IPS-20b (cell line): ENCODE results near the gene FBLN2.

ENCODE experiments used
- H3K27ac ChIP-seq: one replicate; pipeline ENCODE4 v1.5.1; 2013; ENCODE audit warnings: low read length
- H3K27me3 ChIP-seq: 2 replicates; pipeline ENCODE4 v1.6.1; 2013; ENCODE audit warnings: mild to moderate bottlenecking, low read length, inconsistent platforms; ENCODE audit not compliant: insufficient read depth
- H3K36me3 ChIP-seq: 2 replicates; pipeline ENCODE4 v1.6.1; 2013; ENCODE audit warnings: low read depth, mild to moderate bottlenecking, inconsistent platforms, low read length, moderate library complexity; ENCODE audit not compliant: insufficient read depth
- H3K4me1 ChIP-seq: 2 replicates; pipeline ENCODE4 v1.6.1; 2013; ENCODE audit warnings: mild to moderate bottlenecking, control low read depth, inconsistent platforms, low read length, moderate library complexity; ENCODE audit not compliant: insufficient read depth
- H3K4me3 ChIP-seq: 2 replicates; pipeline ENCODE4 v1.5.1; 2013; ENCODE audit warnings: mild to moderate bottlenecking, low read length, inconsistent platforms
- H3K9ac ChIP-seq: 2 replicates; pipeline ENCODE4 v1.6.1; 2013; ENCODE audit warnings: low read depth, mild to moderate bottlenecking, inconsistent platforms, low read length, moderate library complexity
- H3K9me3 ChIP-seq: 2 replicates; pipeline ENCODE4 v1.6.1; 2013; ENCODE audit warnings: mild to moderate bottlenecking, low read depth, low read length, inconsistent platforms; ENCODE audit not compliant: insufficient read depth

The FBLN2 gene

GRCh38 chr3:13619661-13620230 lies 70.8 kb downstream of the FBLN2 start:
- no peaks in the 10 kb centered on the region for H3K36me3 ChIP-seq
- H3K27me3 ChIP-seq, result no peaks in the 10 kb centered on the region
- no peak overlapping the region for H3K9ac ChIP-seq
- no peak overlapping the region for H3K27ac ChIP-seq
- no peaks in the 10 kb centered on the region for H3K4me1 ChIP-seq
- H3K4me3 ChIP-seq, result no peak overlapping the region
- H3K9me3 ChIP-seq, result no peaks in the 10 kb centered on the region

- H3K9me3 ChIP-seq, result no peaks in the 10 kb centered on the region
- H3K4me1 ChIP-seq, result no peaks in the 10 kb centered on the region
- H3K4me3 ChIP-seq, result no peak overlapping the region
- no peaks in the 10 kb centered on the region for H3K27me3 ChIP-seq
- H3K36me3 ChIP-seq, result no peaks in the 10 kb centered on the region
- H3K9ac ChIP-seq, result no peak overlapping the region
- no peak overlapping the region for H3K27ac ChIP-seq
Measured at GRCh38 chr3:13620281-13620680, 71.4 kb downstream of the FBLN2 start.

GRCh38 chr3:13620776-13621365 lies 71.9 kb downstream of the FBLN2 start:
- H3K27me3 ChIP-seq, result no peaks in the 10 kb centered on the region
- H3K4me1 ChIP-seq, result no peaks in the 10 kb centered on the region
- no peak overlapping the region for H3K4me3 ChIP-seq
- H3K9ac ChIP-seq, result no peak overlapping the region
- no peaks in the 10 kb centered on the region for H3K36me3 ChIP-seq
- no peaks in the 10 kb centered on the region for H3K9me3 ChIP-seq
- no peak overlapping the region for H3K27ac ChIP-seq

- Histone ChIP-seq H3K4me3 (no peak overlapping the region), H3K27ac (no peak overlapping the region), H3K27me3 (no peaks in the 10 kb centered on the region), H3K9me3 (no peaks in the 10 kb centered on the region), H3K4me1 (no peaks in the 10 kb centered on the region), H3K36me3 (no peaks in the 10 kb centered on the region), H3K9ac (no peak overlapping the region; the same call in 1 of the 2 replicates)
Measured at GRCh38 chr3:13621381-13622221, 72.7 kb downstream of the FBLN2 start.

GRCh38 chr3:13622356-13622755 lies 73.4 kb downstream of the FBLN2 start:
- no peaks in the 10 kb centered on the region for H3K9me3 ChIP-seq
- no peak overlapping the region for H3K9ac ChIP-seq
- H3K27me3 ChIP-seq, result no peaks in the 10 kb centered on the region
- no peaks in the 10 kb centered on the region for H3K36me3 ChIP-seq
- H3K4me1 ChIP-seq, result no peaks in the 10 kb centered on the region
- H3K27ac ChIP-seq, result no peak overlapping the region
- no peak overlapping the region for H3K4me3 ChIP-seq

- H3K4me1 ChIP-seq, result no peaks in the 10 kb centered on the region
- no peaks in the 10 kb centered on the region for H3K9me3 ChIP-seq
- no peak overlapping the region for H3K27ac ChIP-seq
- H3K36me3 ChIP-seq, result no peaks in the 10 kb centered on the region
- no peaks in the 10 kb centered on the region for H3K27me3 ChIP-seq
- H3K9ac ChIP-seq, result no peak overlapping the region
- H3K4me3 ChIP-seq, result no peak overlapping the region
Measured at GRCh38 chr3:13623101-13623654, 74.3 kb downstream of the FBLN2 start.

- H3K36me3 ChIP-seq, result no peaks in the 10 kb centered on the region
- no peak overlapping the region for H3K9ac ChIP-seq
- no peaks in the 10 kb centered on the region for H3K27me3 ChIP-seq
- no peaks in the 10 kb centered on the region for H3K4me1 ChIP-seq
- no peak overlapping the region for H3K27ac ChIP-seq
- no peaks in the 10 kb centered on the region for H3K9me3 ChIP-seq
- no peak overlapping the region for H3K4me3 ChIP-seq
Measured at GRCh38 chr3:13624021-13624420, 75.1 kb downstream of the FBLN2 start.

- Histone ChIP-seq H3K9ac (no peak overlapping the region), H3K27me3 (no peaks in the 10 kb centered on the region), H3K4me1 (no peaks in the 10 kb centered on the region), H3K9me3 (no peaks in the 10 kb centered on the region), H3K27ac (no peak overlapping the region), H3K4me3 (no peak overlapping the region), H3K36me3 (no peaks in the 10 kb centered on the region)
Measured at GRCh38 chr3:13624671-13625125, 75.8 kb downstream of the FBLN2 start.

- no peak overlapping the region for H3K4me3 ChIP-seq
- no peak overlapping the region for H3K9ac ChIP-seq
- no peaks in the 10 kb centered on the region for H3K9me3 ChIP-seq
- no peaks in the 10 kb centered on the region for H3K36me3 ChIP-seq
- H3K4me1 ChIP-seq, result no peaks in the 10 kb centered on the region
- H3K27ac ChIP-seq, result no peak overlapping the region
- H3K27me3 ChIP-seq, result no peaks in the 10 kb centered on the region
Measured at GRCh38 chr3:13626396-13626795, 77.5 kb downstream of the FBLN2 start.

- Histone ChIP-seq H3K4me1 (no peaks in the 10 kb centered on the region), H3K27ac (no peak overlapping the region), H3K9ac (no peak overlapping the region), H3K27me3 (no peaks in the 10 kb centered on the region), H3K9me3 (no peaks in the 10 kb centered on the region), H3K4me3 (no peak overlapping the region), H3K36me3 (no peaks in the 10 kb centered on the region)
Measured at GRCh38 chr3:13626915-13627460, 78.1 kb downstream of the FBLN2 start.

GRCh38 chr3:13627681-13628080 lies 78.8 kb downstream of the FBLN2 start:
- no peak overlapping the region for H3K27ac ChIP-seq
- H3K4me1 ChIP-seq, result no peaks in the 10 kb centered on the region
- no peak overlapping the region for H3K9ac ChIP-seq
- no peaks in the 10 kb centered on the region for H3K27me3 ChIP-seq
- H3K9me3 ChIP-seq, result no peaks in the 10 kb centered on the region
- H3K4me3 ChIP-seq, result no peak overlapping the region
- no peaks in the 10 kb centered on the region for H3K36me3 ChIP-seq
